BJ (cell line): ENCODE results near the gene IGFN1. TPM values are rescaled to one million over a fixed set of nuclear protein-coding genes. Genes with fewer than 3 reads are reported as not detected.

Experiments
- CTCF ChIA-PET: fragments of 350-600 bp; formaldehyde crosslinking; extraction: SDS; loops from one replicate; lab custom pipeline; 2021; ENCODE audit warnings: antibody characterized with exemption, inconsistent platforms; lab: Yijun Ruan, JAX
- POLR2A ChIA-PET: fragments of 300-600 bp; sonication (Branson Sonifier 250); formaldehyde crosslinking; extraction: SDS; loops from one replicate; lab custom pipeline; 2021; ENCODE audit warnings: antibody characterized with exemption; lab: Charles Lee
- DNase-seq: peaks from one replicate; pipeline ENCODE4 v3.0.0-alpha.2; 2011; ENCODE audit warnings: low read depth
- H3K27me3 ChIP-seq: 2 replicates; pipeline ENCODE4 v1.6.0; 2011; ENCODE audit warnings: low read length; ENCODE audit not compliant: control insufficient read depth, insufficient read depth
- H3K36me3 ChIP-seq: 2 replicates; pipeline ENCODE4 v1.5.1; 2011; ENCODE audit warnings: low read length; ENCODE audit not compliant: control insufficient read depth, insufficient read depth
- H3K4me3 ChIP-seq: 2 replicates; pipeline ENCODE4 v1.5.1; 2011; ENCODE audit warnings: low read depth, mild to moderate bottlenecking, control low read depth, low read length
- CTCF ChIP-seq: IDR thresholded peaks from 2 replicates; pipeline ENCODE4 v1.5.1; 2011; ENCODE audit warnings: low read depth, mild to moderate bottlenecking, control low read depth, inconsistent platforms, low read length, moderate library complexity; ENCODE audit not compliant: insufficient read depth
- polyA plus RNA-seq: library from polyadenylated mRNA; depleted of rRNA; stranded (reverse); fragments of >200 nt; gene quantifications from 2 replicates; pipeline ENCODE4 v1.2.3, GENCODE V29; 2011

The IGFN1 gene
- polyA plus RNA-seq, 1 experiment = not detected

- ChIA-PET POLR2A (no interaction called here), CTCF (interaction anchor here (0.7 to 2.1 kb wide), 11 partner anchors 12 to 99 kb away, joined by 3 to 10 read pairs (median 3); partner anchors contain the start of gene TMEM9)
- DNase-seq = peak; percentile 54
- Histone ChIP-seq H3K4me3 (no peak overlapping the region), H3K27me3 (no peaks in the 10 kb centered on the region; the same call in none of the 2 replicates), H3K36me3 (no peaks in the 10 kb centered on the region)
- peak; percentile 87 for TF ChIP-seq CTCF
Measured at GRCh38 chr1:201184307-201185122, 6.1 kb upstream of the IGFN1 start.

GRCh38 chr1:201185123-201185453, 5.5 kb upstream of the IGFN1 start:
- Histone ChIP-seq H3K36me3 (no peaks in the 10 kb centered on the region), H3K27me3 (no peaks in the 10 kb centered on the region; the same call in none of the 2 replicates), H3K4me3 (no peak overlapping the region)
- CTCF ChIA-PET = interaction anchor here (0.7 to 2.1 kb wide), 8 partner anchors 8 to 213 kb away, joined by 3 to 7 read pairs (median 4); no protein-coding TSS in a partner anchor
- no peak for TF ChIP-seq CTCF
- DNase-seq = no peak
- POLR2A ChIA-PET = no interaction called here

GRCh38 chr1:201185527-201186128, 5.0 kb upstream of the IGFN1 start:
- no peak for DNase-seq
- CTCF ChIA-PET = interaction anchor here (0.7 to 2.1 kb wide), 7 partner anchors 9 to 214 kb away, joined by 3 to 7 read pairs (median 4); no protein-coding TSS in a partner anchor
- POLR2A ChIA-PET = no interaction called here
- Histone ChIP-seq H3K27me3 (no peaks in the 10 kb centered on the region; the same call in none of the 2 replicates), H3K36me3 (no peaks in the 10 kb centered on the region), H3K4me3 (no peak overlapping the region)
- TF ChIP-seq CTCF = no peak

GRCh38 chr1:201186192-201186591, 4.4 kb upstream of the IGFN1 start:
- Histone ChIP-seq H3K36me3 (no peaks in the 10 kb centered on the region), H3K4me3 (no peak overlapping the region), H3K27me3 (no peaks in the 10 kb centered on the region; the same call in none of the 2 replicates)
- no peak for DNase-seq
- ChIA-PET CTCF (interaction anchor here (0.7 to 2.5 kb wide), 2 partner anchors 72 to 100 kb away, joined by 3 to 8 read pairs; no protein-coding TSS in a partner anchor), POLR2A (no interaction called here)
- TF ChIP-seq CTCF = no peak

GRCh38 chr1:201189085-201189484, 1.5 kb upstream of the IGFN1 start:
- Histone ChIP-seq H3K27me3 (no peaks in the 10 kb centered on the region; the same call in 1 of the 2 replicates), H3K4me3 (no peak overlapping the region), H3K36me3 (no peaks in the 10 kb centered on the region)
- ChIA-PET POLR2A (no interaction called here), CTCF (no interaction called here)
- DNase-seq = no peak
- no peak for TF ChIP-seq CTCF
